Uterus (tissue), 2 donors: ENCODE results near the gene PLSCR4.

Experiments
- CTCF ChIP-seq, 4 experiments: fragments of 200-600 bp in 2 of 4; fragments of 450-650 bp in 2 of 4; sonication (generic) in 2 of 4; IDR thresholded peaks; one replicate each; pipeline ENCODE4 v1.5.1; 2016 to 2019; ENCODE audit warnings: antibody characterized with exemption in 4 of 4, mild to moderate bottlenecking in 2 of 4, moderate library complexity in 1 of 4
- POLR2A ChIP-seq, 2 donors: fragments of 450-650 bp; IDR thresholded peaks; one replicate each; pipeline ENCODE4 v1.6.1; 2016; ENCODE audit warnings: antibody characterized with exemption in 2 of 2, mild to moderate bottlenecking in 1 of 2, moderate library complexity in 1 of 2

GRCh38 chr3:146279013-146279412, 28.1 kb upstream of the PLSCR4 start:
- TF ChIP-seq POLR2A (IDR thresholded peaks at IDR 0.05) = no peak
- no peak for TF ChIP-seq CTCF (IDR thresholded peaks at IDR 0.05)
